LHCN-M2 (cell line): ENCODE results near the gene CRYGN. TPM values are rescaled to one million over a fixed set of nuclear protein-coding genes. Genes with fewer than 3 reads are reported as not detected.

ENCODE experiments used
- DNase-seq: peaks from one replicate; pipeline ENCODE4 v3.0.0-alpha.2; 2012; ENCODE audit warnings: low read depth
- total RNA-seq: library from RNA; depleted of rRNA; stranded (reverse); fragments of >200 nt; gene quantifications from 2 replicates; pipeline ENCODE4 v1.2.3, GENCODE V29; 2014

CRYGN gene
- total RNA-seq, 1 experiment from 2014 or later = not detected

DNA sequence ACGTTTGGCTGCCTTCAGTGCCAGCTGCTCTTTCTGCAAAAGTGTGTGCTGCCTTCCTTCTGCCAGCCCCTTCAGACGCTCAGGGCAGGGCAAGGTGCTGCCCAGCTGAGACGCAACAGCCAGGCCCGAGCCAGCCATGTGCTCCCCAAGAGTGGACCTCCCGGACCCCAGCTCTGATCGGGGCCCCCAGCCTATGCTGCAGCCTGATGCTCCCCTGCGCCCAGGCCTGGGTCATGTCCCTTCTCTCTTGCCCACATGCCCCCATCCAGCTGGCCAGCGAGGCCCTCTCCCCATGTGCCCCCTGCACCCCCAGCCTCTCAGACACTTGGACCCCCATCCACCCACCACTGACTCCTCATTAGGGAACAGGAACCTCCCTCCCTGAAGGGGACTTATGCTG, 47.9 kb downstream of the CRYGN start:
- no peak for DNase-seq

DNA sequence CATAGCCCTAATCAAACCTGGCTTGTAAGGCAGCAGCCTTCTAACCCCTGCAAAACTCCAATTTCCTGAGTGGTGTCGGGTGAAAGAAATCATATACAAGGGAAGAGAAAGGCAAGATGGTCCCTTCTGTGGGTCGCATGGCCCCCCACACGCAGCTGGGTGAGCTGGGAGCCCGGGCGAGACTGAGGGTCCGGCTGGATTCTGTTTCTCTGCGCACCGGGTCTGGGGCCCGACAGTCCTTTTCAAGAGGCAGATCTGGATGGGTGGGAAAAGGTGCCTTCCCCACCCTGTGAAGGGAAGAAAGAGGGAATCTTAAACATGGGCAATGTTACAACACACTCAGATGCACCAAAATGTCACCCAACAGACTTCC, 48.6 kb downstream of the CRYGN start:
- no peak for DNase-seq

DNA sequence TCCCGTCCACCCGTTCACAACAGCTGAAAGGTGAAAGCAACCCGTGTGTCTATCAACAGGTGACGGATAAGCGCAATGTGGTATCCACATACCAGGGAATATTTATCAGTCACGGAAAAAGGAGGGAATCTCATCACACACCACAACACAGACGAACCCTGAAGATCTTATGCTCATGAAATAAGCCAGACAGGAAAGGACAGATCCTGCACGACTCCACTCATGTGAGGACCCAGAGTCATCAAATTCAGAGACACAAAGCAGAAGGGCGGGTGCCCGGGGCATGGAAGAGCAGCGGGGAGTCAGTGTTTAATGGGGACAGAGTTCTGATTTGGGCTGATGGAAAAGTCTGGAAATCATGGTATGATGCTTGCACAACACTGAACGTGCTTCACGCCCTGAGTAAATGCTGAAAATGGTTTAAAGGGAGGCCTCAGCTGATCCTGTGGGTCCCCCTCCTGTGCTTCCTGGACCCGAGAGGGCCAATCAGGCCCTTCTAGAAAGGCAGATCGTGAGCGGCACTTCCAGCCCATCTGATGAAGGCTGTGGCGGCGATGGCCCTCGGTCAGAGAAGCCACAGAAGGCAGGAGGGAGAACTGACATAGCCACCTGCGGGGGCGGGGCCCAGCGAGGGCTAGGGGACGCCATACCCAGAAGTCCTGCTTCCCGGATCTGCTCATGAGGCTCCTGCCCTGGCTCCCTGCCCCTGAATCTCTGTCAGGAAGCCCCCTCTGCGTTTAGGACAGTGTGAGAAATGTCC, 49.2 kb downstream of the CRYGN start:
- no peak for DNase-seq

GRCh38 chr7:151389768-151390597, 50.0 kb downstream of the CRYGN start:
- DNase-seq = no peak

DNA sequence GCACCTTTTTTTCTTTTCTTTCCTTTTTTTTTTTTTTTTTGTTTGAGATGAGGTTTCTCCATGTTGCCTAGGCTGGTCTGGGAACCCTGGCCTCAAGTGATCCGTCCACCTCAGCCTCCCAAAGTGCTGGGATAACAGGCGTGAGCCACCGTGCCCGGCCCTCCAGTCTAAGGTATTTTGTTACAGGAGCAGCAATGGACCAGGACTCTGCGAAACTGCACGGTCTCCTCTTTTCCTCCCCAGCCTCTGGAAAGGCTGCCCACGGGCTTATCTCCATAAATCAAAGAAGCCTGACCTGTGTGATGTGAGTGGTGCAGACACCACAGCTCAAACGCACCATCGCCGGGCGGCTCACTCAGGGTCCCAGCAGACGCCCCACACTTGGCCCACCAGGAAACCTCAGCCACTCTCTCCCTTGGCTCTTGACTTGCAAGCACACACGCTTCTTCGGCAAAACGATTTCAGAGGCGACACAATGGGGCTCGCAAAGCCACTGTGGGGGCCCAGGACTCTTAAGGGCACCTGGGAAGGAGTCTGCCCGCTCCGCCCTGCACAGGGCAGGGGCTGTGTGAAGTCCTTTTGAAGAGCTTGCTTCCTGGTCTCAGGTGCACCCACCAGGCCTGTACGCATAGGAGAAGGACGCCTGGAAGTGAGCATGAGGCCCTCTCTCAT, 50.7 kb downstream of the CRYGN start:
- no peak for DNase-seq

GRCh38 chr7:151388430-151388829, 51.5 kb downstream of the CRYGN start:
- DNase-seq = no peak

DNA sequence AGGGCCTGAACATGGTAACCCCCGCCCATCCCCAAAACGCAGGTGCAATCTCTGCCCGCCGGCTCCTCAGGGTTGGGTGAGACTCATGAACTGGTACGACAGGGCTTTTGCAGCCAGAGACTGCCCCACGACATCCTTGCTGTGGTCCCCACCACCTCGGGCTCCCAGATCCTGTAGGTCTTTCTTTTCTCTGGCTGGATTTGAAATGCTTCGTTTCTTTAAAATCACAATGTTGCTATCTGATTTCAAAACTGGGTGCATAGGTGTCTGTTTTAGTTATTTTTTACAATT, 52.0 kb downstream of the CRYGN start:
- no peak for DNase-seq

DNA sequence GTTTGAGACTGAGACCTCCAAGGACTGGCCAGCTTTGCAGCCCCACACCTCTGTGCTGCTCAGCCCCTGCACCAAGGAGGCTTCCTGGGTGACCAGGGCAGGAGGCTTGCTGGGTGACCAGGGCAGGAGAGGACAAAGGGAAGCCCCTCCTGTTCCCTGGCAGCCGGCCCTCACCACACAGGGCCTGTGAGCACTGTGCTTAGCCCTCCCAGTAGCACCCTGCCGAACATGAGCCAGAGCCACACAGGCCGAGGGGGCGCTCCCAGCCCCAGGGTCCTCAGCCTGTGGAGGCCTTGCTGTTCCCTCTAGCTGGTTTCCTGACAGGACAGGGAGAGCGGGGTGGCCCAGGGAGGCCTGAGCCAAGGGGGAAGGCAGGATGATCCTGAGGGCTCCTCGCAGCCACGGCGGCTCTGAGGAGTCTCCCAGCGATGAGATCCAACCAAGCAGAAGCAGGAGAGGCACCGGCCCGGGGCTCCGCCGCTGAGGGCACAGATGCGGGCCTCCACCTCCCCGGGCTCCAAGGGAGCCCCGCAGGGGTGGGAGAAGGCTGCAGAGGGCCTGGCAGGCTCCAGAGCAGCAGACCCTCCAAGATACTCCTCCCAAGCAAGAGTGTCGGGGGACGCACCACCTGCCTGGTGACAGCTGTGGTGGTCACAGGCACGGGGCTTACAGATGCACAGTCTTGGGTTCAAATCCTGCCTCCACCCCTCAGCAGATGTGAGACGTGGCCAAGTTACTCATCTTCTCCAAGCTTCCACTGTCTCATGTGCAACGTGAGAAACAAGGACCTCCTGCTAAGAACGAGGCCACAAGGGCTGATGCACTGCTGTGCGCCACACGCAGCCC, 52.6 kb downstream of the CRYGN start:
- no peak for DNase-seq

DNA sequence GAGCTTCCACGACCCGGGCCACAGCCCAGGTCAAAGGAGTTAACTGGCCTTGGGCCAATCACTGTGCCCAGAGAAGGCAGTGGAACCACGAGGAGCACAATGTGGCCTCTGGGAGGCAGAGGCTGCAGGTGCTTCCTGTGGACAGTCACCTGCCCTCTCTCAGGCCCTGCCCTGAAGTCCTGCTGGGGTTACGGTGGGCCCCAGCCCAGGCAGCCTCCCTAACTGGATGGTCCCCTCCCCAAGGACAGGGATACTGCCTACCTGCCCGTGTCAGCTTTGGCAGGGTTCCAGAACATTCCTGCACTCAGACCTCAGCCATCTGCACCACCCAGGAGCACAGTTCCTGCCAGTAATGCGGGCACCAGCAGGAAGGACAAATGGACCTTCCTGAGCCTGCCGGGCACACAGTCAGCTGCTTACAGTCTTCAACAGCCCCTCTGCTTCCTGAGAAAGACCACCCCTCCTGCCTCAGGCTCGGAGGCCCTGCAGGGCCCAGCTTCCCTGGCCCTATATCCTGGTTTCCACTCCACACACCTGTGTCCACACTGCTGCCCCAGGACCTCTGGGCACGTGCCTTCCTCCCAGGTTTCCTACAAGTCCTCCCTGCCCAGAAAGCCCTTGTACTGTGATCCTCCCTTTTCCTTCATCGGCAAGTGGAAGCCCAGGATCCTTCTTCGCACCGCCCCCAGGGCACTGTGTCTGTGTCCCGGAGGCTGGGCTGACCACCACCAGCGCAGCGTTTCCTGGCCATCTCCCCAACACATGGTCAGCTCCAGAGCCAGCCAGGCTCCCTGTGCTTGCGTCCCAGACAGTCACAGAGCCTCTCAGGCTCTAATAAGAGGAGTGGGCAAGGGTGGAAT, 53.4 kb downstream of the CRYGN start:
- no peak for DNase-seq

DNA sequence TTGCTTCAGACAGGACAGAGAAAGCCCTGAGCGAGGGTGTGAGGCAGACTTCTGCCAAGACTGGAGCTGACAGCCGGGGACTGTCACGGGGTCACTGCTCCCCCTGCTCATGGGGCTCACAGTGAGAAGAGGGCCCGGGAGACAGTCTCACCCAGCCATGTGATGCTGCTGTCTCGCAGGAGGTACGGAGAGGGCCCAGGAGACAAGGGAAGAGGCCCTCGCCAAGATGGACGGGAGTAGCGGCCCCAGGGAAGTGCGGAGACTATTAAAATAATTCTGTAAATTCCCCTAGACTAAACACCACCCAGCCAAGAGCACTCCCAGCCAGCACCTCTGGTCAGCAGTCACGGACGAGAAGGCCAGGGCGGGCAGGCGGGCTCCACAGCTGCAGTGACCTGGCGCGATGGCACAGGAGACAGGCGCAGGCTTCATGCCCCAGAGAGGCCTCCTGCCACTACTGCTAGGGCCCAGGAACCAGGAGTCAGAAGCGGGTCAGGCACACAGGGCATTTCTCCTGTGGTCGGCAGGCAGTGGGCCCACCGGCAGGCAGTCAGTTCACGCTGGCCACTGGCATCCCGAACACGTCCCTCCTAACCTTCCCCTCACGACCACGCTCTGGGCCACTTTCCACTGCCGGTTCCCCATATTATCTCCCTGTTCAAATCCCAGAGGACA, 54.2 kb downstream of the CRYGN start:
- no peak for DNase-seq

DNA sequence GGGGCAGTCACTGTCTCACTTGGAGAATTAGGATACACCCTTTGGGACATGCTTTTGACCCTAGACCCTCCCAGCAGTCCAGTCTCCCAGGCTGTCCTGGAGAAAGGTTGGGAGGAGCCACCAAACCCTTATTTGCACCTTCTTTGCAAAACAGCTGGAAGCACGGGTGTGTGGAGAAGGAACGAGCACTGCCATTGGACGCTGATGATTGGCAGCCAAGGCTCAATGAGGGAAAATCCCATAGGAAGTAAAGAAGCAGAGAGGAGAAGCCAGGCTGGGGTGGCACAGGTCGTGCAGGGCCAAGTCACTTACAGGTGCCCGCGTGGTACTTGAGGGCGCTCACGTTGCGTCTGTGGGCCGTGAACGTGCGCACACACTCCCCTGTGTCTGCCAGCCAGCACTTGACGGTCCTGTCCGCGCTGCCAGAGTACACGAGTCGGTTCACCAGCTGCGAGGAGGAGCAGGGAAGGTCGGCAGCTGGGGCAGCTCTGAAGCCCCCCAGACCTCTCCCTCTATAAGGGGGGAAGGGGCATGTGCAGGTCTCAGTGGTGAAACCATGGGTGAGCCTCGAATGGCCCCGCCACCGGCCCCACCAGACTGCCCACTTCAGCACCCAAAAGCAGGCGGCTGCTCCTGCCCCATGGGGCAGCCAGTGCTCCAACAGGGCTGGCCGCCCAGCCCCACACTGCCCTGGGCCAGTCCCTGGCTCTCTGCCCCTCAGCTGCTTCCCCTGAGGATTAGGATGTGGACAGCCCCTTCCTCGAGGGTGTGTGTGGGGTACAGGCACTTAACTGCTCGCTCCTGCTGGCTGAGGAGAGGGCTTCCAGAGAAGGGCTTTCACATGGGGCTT, 54.9 kb downstream of the CRYGN start:
- no peak for DNase-seq

- DNase-seq = no peak
Measured at GRCh38 chr7:151384352-151384697, 55.6 kb downstream of the CRYGN start.

DNA sequence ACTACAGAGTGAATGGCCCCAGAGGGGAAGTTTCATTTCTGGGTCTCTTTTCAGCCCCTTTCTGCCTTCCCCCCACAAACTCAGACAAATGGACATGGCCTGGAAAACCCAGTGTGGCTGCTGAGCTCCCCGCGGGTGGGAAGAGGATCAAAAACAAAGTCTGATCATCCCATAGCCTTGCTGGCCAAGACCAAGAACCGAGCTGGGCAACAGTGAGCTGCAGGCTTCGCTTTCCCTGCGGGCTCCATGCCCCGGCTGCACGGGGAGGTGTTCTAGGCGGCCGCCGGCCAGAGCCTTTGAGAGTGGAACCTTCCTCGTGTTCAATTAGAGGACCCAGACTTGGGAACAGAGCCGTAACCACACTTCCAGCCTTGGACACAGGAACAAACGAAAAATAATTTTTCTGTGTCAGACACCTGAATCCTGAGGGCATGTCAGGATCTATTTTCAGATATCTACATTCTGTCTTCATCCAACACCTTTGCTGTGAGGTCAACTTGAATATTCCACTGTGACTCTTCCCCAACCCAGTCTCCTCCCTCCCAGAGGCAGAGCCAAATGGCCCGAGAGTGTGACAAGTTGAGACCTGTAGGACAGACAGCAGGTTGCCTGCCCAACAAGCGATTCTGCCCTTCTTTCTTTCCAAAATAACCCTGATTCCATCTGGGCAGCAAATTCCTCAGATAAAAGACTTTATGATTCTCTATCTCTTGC, 56.1 kb downstream of the CRYGN start:
- no peak for DNase-seq

GRCh38 chr7:151382079-151382885, 57.7 kb downstream of the CRYGN start:
- DNase-seq = no peak

- DNase-seq = no peak
Measured at GRCh38 chr7:151381348-151382078, 58.4 kb downstream of the CRYGN start.

DNA sequence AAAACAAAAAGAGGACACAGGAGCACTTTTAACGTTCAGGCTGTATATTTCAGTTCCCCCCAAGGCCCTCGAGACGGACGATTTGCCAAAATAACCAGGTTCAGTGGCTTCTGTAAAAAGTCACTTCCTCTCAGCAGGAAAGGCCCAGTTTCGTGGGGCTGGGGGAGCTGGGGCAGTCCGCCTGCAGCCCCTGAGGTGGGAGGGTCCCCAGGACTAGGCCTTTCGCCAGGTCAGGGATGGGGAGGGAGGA, 58.9 kb downstream of the CRYGN start:
- DNase-seq = no peak
